GM21381 (cell line): Measurements from ENCODE around the gene BCAR3.

Source experiments
- ATAC-seq: cut with Tn5 transposase; IDR thresholded peaks from one replicate; pipeline ENCODE4 v1.9.1; 2021; ENCODE audit warnings: mild to moderate bottlenecking, moderate library complexity; ENCODE audit not compliant: unreplicated experiment

The BCAR3 gene

DNA sequence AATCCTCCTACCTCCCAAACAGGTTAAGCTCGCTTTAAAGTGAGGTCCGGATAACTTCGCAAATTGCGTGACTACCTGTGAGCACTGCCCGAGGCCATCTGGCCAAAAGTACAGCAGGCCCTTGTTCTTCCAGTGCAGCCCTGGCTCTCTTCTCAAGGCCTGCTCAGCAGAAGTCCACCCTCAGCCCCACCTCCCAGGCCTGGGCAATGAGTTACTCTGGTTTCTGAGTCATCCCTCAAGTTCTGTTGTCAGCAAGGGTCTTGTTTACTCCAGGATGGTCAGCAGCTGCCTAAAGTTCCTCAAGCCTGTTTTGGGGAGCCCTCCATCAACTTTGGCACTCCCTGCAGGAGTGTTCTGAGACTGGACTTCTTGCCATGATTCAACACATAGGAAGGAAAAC is 101.7 kb downstream of the BCAR3 start:
- no peak for ATAC-seq

DNA sequence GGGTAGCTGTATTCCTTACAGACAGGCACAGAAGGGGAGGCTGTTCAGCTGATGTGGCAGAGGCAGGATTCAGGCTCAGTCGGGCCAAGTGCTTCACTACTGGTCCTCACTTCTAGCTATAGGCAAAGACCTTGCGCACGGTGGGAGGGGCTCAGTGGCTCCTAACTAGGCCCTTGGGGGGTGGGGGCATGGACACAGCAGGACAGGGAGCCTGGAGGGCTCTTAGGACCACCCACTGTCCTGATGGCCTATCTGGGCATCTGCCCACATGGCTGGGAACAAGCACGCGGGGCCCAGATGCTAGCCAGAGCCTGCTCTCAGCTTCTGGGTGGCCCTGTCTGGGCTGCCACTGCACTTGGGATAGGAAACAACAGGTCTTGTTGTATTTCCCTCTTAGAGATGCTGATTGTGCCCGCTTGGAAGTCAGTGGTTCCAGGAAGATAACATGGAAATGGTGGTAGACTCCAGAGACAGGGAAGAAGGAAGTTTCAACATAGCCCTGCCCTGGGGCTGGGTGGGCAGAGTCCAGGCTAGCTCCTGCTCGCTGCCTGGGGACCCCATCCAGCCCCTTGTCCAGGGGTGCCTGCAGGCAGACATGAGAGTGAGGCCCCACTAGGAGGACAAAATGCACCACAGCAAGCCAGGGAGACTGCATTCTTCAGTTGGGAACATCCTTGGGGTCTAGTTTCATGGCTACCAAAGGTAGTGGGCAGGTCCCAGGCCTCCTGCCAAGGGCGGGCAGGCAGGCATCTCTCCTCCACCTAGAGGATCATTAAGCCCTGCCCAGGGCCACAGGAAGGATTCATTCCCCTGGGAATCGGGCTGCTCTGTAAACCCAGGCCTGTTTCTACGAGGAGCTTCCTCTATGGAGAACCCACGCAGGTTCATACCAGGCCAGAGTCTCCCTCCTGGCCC is 102.5 kb downstream of the BCAR3 start:
- ATAC-seq = no peak

- no peak for ATAC-seq
Measured at GRCh38 chr1:93578433-93578830, 103.2 kb downstream of the BCAR3 start.

DNA sequence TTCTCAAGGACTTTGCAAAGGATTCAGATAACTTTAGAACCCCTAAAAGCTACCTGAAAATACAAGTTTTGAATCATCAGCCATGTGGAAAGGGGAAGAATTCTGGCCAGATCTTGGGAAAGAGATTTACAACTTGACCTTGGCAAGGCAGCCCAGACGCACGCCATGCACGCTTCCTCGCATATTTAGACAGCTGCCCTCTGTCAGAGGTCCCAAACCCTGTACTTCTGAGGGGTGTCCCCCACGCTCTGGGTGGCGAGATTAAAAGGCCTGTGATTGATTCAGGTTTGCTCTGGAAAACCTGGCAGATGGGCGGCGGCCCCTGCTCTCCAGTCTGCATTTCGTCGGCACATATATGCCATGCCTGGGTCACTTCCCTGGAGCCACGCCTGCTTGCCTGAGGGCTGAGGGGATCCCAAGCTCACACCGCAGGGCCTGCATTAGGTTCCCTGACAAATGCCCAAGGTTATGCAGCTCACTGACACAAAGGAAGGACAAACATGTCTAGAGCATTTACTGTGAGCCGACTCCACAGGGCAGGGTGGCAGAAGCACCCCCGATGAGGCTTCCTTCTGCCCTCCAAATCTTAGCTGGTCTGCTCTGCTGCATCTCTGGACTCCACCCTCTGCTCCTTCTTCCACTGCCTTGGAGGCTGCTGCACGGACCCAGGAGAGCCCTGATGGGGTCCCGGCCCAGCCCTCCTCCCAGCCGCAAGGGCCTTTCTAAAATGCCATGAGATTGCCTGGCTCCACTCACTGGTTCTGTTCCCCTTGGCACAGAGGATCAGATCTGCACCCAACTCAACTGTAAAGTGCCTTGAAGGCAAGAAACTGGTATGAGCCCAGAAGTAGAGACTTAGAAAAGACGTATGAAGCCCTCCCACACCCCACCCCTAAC is 103.9 kb downstream of the BCAR3 start:
- no peak for ATAC-seq

- ATAC-seq = no peak
Measured at GRCh38 chr1:93576746-93577145, 104.9 kb downstream of the BCAR3 start.

- ATAC-seq = no peak
Measured at GRCh38 chr1:93576346-93576745, 105.3 kb downstream of the BCAR3 start.

- no peak for ATAC-seq
Measured at GRCh38 chr1:93575621-93576284, 105.9 kb downstream of the BCAR3 start.

GRCh38 chr1:93574991-93575390 is 106.6 kb downstream of the BCAR3 start:
- ATAC-seq = no peak

DNA sequence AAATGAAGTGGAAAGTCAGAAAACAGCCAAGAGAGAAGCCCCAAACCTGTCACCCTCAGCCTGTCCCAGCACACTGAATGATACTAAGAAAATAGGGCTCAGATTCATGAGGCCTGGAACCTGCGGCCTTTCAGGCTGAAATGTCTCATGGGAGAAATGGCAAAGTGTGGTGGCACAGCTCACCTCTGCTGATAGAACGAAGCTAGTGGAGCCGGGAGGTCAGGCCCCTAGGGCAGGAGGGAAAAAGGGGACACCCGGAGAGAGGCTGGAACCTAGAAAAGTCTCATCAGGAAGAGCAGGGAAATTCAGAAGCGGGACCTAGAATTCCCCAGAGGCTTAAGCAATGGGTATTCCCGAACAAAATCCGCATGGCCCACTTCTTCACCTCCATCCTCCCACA is 107.1 kb downstream of the BCAR3 start:
- no peak for ATAC-seq

GRCh38 chr1:93573940-93574469 is 107.6 kb downstream of the BCAR3 start:
- ATAC-seq = no peak

DNA sequence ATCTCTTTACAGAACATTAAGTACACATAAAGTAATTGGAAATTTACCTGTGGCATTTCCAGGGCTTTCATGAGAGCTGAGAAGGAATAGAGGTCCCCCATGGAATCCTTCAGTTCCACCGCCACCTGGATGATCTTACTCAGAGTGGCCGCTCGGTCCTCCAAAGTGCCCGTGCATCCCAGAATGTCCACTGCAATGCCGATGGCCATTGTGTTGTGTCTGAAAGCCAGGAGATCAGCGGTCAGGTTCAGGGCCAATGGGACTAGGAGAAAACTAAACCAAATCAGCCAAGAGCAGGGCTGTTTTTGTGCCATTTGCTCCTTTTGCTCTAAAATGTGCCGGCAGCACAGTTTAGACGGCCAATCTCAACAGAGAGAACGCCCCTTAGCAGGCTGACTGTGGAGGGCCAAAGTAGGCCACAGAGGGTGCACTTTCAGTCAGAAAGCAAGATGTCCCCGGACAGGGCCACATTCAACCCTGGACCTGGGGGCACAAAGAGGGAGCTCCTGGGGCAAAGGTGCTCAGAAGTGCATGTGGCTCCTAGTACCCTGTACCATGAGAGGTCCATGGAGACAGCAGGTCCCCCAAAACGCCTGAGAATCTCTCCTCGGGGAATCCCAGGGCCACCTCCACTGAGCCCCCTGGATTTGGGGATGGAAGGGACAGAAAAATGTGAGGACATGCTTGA is 109.9 kb downstream of the BCAR3 start:
- ATAC-seq = no peak

GRCh38 chr1:93569489-93569888 is 112.1 kb downstream of the BCAR3 start:
- no peak for ATAC-seq

- no peak for ATAC-seq
Measured at GRCh38 chr1:93567255-93567918, 114.2 kb downstream of the BCAR3 start.

DNA sequence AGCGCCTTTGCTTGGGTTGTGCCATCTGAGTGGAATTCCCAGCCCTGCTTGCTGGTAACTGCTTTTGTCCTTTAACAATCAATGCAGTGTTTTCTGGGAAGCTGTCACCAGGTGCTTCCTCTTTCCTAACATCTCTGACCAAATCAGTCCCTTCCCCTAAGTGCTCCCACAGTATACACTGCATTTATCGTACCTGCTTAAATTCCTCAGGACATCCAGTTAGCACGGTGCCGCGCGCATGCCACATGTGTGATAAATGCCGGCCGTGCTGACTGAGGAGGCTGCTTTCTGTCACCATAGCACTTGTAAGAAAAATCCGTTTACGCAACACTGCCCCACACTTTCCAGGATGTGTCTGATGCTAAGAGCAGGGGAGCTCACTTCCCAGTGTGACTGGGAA is 115.4 kb downstream of the BCAR3 start:
- no peak for ATAC-seq

GRCh38 chr1:93565496-93566206 is 116.0 kb downstream of the BCAR3 start:
- no peak for ATAC-seq

GRCh38 chr1:93559695-93560094 is 121.9 kb downstream of the BCAR3 start:
- no peak for ATAC-seq

DNA sequence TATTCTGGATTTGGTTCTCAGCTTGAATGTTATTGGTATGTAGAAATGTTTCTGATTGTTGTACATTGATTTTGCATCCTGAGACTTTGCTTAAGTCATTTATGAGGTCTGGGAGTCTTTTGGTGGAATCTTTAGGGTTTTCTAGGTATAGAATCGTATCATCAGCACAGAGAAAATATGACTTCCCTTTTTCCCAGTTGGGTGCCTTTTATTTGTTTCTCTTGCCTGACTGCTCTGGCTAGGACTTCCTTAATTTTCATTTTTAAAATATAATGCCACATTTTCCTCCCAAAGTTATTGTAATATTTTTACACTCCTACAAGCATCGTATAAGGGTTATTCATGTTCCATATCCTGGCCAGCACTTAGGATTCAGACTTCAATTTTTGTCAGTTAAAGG is 122.6 kb downstream of the BCAR3 start:
- ATAC-seq = no peak

- no peak for ATAC-seq
Measured at GRCh38 chr1:93556291-93556690, 125.3 kb downstream of the BCAR3 start.
